Measurements from ENCODE around the gene SMOC2.

The SMOC2 gene

DNA sequence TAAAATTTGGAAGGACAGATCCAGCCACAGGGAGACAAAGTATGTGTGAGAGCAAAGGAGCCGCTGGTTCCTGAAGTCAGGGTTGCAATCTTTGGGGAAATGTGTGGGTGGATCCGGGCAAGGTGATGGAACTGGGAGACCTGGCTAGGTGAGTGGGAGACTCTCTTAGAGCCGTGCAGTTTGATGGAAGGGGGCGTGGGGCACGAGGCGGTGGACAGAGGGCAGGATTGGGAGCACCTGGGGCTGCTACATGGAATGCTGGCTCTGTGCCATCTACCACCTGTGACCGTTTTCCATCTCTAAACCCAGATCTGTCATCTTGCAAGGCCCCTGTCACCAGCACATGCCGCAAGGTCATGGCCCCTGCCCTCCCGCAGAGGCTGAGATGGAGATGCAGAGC lies 268.4 kb downstream of the SMOC2 start:
- no peak for DNase-seq (ENCODE audit: low read depth in 2 of 2)

DNA sequence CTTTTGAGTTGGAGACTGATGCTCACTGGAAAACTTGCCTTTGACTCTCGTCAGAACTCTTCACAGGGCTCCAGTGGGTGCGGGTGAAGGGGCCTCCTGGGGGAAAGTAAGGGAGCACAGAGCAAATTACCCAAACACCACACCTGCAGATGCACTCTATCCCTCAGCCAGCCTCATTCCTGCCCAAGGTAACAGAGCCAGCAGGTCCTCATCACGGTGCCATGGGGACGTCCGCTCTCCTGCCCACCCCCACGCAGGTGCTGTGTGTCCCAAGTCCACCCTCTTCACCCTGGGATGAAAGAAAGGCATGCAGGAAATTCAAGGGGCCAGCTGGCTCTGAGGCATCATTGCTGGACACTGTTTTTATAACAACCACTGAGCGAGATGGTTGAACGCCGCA lies 269.0 kb downstream of the SMOC2 start:
- no peak for DNase-seq (ENCODE audit: low read depth in 2 of 2)

DNA sequence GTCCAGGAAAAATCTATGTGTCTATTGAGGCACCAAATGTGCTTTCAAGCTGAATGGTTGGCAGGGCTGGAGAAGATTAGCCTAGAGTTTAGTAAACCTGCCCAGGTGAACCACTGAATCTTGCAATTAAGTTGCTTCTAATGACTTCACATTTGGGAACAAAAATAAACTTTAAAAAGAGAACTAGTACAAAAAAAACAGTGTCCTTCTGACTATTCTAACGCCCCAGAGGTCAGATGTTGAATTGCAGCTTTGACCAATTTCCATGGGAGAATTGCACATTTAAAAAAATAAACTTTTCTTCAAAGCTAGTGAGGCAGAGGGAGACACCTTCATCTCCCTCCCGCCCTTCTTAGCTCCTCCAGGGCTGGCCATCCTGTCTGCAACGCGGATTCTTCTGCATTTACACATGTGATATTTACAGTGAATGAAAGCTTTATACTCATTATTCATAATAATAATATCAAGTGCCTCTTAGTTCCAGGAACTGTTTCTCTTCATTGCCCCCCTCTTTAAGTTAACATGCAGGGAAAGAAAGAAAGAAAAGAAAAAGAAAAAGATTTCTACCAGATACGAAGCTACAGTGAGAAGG lies 270.2 kb downstream of the SMOC2 start:
- no peak for DNase-seq (ENCODE audit: low read depth in 2 of 2)

DNA sequence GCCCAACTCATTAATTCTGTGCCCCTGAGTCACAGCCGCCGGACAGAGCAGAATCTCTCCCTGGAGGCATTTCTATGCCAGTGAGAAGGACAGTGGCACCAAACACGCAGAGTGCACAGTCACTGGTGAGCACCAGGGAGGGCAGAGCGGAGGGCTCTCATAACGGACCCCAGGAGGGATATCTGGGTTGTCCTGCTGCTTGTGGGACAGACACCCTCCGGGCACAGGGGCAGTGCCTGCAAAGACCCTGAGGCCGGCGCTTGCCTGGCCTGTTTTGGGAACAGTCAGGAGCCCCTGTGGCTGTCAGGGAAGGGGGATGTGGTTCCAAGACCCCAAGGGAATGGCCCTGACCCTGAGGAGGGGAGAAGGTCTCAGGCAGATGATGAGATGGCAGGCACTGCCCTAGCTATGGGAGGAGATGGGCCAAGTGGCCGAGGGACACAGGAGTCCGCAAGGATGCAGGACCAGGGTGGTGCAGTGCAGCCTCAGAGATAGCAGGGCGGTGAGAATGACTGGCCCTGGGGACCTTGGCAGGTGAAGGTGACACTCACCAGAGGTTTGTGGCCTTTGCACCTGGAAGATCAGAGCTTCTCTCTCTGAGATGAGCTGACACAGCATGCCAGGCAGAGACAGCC lies 270.8 kb downstream of the SMOC2 start:
- DNase-seq (ENCODE audit: low read depth in 2 of 2), result no peak

DNA sequence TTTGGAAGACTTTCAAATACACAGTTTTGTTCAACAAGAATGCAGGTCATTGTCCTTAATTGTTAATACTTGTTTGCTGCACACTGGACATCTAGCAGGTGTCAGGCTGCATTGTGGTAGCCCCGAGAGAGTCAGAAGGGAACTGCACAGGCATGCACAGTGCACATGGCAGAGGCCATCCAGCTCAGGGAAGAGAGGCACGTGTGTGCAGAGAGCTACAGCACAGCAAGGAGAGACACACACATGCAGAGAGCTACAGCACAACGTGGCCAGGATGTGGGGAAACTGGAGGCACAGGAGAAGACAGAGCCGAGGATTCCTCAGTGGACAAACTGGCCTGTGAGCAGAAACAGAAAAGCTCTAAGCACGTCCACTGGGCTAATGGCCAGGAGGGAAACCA lies 272.0 kb downstream of the SMOC2 start:
- DNase-seq (ENCODE audit: low read depth in 2 of 2), result no peak

DNA sequence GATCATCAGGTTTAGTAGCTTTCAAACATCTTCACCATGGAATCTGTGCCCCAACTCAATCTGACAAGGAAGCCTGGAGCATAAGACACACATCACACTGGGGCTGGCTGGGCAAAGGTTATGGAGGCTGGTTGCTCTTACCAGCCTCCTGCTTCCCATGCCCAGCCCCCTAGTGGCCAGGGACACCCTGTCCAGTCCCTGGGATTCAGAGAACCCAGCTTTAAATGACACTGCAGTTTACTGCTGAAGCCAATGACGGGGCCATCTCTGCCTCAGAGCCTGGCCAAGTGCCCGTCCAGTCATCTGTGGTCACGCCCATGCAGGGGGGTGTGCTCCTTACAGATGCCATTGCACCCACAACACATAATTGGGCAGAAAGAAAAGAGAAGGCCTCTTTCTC lies 272.9 kb downstream of the SMOC2 start:
- DNase-seq (ENCODE audit: low read depth in 2 of 2), result no peak

DNA sequence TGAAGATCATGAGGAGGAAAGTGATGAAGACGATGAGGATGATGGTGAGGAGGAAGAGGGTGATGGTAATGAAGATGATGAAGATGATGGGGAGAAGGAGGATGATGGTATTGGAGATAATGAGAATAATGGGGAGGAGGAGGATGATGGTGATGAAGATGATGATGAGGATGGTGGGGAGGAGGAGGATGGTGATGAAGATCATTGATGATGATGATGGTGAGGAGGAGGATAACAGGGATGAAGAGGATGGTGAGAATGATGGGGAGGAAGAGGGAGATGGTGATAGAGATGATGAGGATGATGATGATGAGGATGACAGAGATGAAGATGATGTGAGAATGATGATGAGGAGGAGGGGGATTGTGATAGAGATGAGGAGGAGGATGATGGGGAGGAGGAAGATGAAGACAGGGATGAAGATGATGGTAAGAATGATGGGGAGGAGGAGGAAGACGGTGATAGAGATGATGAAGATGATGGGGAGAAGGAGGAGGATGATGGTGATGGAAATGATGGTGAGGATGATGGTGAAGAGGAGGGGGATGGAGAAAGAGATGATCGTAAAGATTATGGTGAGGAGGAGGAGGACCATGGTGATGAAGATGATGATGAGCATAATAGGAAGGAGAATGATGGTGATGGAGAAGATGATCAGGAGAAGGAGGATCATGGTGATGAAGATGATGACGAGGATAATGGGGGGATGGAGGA lies 273.7 kb downstream of the SMOC2 start:
- DNase-seq (ENCODE audit: low read depth in 2 of 2), result no peak

DNA sequence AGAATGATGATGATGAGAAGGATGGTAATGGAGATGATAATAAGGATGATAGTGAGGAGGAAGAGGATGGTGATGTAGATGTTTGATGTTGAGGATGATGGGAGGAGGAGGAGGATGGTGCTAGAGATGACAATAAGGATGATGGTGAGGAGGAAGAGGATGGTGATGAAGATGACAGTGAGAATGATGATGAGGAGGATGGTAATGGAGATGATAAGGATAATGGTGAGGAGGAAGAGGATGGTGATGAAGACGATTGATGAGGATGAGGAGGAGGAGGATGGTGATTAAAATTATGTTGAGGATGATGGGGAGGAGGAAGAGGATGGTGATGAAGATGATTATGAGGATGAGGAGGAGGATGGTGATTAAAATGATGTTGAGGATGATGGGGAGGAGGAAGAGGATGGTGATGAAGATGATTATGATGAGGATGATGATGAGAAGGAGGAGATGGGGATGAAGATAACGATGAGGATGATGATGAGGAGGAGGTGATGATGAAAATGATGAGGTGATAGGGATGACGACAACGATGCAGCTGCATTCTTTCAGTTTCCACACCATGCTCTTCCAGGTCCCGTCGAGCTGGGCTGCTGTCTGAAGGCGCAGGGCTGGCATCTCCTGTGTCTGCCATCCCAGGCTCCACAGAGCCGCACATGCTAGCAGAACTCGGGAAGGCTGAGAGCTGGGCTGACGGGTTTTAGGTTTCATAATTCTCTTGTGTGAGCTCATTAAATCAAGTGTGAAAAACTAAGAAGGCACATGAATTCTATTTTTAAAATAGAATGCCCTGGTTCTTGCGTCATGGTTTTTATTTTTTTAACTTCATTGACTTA lies 274.9 kb downstream of the SMOC2 start:
- no peak for DNase-seq (ENCODE audit: low read depth in 2 of 2)

DNA sequence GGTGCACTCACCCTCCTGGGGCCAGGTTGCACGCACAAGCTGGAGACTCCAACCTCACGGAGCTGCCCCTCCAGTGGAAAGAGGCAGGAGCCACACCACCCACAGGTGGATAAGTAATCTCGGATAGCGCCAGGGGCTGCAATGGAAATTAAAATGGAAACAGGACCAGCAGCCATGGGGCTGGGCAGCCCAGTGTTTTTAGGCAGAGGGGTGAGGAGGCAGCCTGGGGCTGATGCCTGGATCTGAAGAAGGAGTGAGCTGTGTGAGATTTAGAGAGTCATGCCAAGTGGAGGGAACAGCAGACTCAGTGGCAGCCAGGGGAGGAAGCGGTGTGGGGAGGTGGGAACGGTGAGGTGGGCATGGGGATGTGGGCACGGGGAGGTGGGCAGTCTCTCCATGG lies 275.6 kb downstream of the SMOC2 start:
- no peak for DNase-seq (ENCODE audit: low read depth in 2 of 2)

DNA sequence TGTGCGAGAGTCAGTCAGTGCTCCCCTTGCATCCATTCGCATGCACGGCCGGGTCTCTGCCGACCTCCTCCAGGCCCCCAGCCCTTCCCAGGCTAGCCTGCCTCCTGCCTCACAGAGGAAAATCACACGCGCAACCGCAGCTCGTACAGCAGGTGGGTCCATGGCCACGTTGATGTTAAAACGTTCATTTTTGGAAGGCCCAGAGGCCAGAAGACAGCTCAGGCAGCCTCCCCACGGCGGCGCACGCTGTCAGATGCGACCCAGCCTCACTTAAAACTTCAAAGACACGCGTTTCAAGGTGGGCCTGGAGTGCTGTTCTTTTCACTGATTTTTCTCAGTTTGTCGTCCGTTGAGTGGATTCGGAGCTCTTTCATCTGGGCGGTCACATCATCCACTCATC lies 276.5 kb downstream of the SMOC2 start:
- DNase-seq (ENCODE audit: low read depth in 2 of 2), result no peak

Data from stimulated activated CD8-positive, alpha-beta memory T cell treated with anti-CD3 and anti-CD28 coated beads, Interleukin-2, amount 100 ng/mL, for 48 hours (primary cell).